Astrocyte of the spinal cord (primary cell): ENCODE measurements around the gene TTC4.

Source experiments
- DNase-seq: peaks from one replicate; pipeline ENCODE4 v3.0.0; 2011; ENCODE audit warnings: low read depth, low spot score
- H3K4me3 ChIP-seq: 2 replicates; pipeline ENCODE4 v1.5.1; 2011; ENCODE audit warnings: low read depth, mild to moderate bottlenecking, low read length, moderate library complexity
- in situ Hi-C: cut with HindIII; loops from 2 replicates; pipeline ENCODE4 v1.10.0; 2017; ENCODE audit warnings: low sequenced_read_pairs
- TF ChIP-seq, protein P1 (sequence below): IDR thresholded peaks from 2 replicates; pipeline ENCODE4 v1.5.1; 2012; ENCODE audit warnings: low read depth, mild to moderate bottlenecking, low read length, inconsistent platforms

TTC4 gene

DNA sequence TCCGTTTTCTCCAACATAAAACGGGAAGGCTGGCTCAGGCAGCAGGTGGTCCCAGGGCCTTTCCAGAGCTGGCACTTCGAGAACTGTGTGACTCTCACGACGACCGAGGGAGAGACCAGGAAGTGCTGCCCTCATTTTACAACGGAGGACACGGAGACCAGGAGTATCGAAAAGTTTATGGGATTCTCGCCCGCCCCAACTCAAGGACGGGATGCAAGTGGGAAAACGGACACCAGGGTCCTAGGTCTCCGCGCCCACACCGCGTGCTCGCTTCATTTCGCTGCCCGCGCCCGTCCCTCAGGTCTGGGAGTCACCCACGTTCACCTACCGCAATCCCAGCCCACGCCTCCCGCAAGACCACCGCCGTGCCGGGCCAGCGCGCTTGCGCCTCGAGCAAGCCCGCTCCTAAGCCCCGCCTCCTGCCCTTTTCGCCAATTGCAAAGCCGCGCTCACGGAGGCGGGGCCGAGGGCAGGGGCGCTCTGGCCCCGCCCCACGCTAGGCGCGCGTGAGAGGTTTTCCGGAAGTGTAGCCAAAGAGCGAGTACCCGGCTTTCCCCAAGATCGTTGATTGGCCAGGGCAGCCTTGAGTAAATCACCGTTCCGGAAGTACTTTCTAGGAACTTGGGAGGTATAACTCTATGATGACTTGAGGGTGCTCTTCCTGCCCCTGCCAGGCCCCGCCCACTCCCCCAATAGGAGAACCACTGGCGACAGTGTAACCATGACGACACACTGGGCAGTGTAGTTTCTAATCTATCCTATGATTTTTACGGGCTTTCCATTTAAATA lies 48.7 kb downstream of the TTC4 start, which contains the start of gene PARS2:
Gene PARS2 (minus strand): TSS at position 391 of the 789 bp plus-strand sequence. CDS start 5,362 bp downstream, outside the sequence.
- DNase-seq = peak; percentile 100
- in situ Hi-C loops = no loop called here
- peak within 1 kb of the TSS; percentile 84 for H3K4me3 ChIP-seq
- TF ChIP-seq, protein P1, sequence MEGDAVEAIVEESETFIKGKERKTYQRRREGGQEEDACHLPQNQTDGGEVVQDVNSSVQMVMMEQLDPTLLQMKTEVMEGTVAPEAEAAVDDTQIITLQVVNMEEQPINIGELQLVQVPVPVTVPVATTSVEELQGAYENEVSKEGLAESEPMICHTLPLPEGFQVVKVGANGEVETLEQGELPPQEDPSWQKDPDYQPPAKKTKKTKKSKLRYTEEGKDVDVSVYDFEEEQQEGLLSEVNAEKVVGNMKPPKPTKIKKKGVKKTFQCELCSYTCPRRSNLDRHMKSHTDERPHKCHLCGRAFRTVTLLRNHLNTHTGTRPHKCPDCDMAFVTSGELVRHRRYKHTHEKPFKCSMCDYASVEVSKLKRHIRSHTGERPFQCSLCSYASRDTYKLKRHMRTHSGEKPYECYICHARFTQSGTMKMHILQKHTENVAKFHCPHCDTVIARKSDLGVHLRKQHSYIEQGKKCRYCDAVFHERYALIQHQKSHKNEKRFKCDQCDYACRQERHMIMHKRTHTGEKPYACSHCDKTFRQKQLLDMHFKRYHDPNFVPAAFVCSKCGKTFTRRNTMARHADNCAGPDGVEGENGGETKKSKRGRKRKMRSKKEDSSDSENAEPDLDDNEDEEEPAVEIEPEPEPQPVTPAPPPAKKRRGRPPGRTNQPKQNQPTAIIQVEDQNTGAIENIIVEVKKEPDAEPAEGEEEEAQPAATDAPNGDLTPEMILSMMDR = no peak

DNA sequence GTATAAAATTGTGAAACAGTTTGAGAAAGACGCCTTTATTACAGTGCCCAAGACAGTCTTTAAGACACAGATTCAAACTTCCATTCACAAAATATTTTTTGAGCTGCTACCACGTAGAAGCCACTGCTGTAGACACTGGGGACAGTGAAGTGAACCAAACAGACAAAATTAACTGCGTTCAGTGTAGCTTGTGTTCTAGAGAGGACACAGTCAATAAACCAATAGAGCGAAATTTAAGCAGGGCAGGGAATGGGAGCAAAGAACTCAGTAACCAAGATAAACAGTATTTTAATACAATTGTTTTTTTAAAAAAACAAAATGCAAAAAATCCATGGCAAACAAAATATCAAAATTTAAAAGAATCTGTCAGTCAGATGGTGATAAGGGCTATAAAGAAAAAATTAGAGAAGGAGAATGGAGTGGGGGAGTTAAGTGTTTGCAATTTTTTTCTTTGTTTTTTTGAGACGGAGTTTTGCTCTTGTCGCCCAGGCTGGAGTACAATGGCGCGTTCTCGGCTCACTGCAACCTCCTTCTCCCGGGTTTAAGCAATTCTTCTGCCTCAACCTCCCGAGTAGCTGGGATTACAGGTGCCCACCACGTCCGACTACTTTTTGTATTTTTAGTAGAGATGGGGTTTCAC lies 49.4 kb downstream of the TTC4 start:
- in situ Hi-C loops = no loop called here
- TF ChIP-seq, protein P1 = no peak
- DNase-seq = no peak
- H3K4me3 ChIP-seq = peak overlapping the region; percentile 45

DNA sequence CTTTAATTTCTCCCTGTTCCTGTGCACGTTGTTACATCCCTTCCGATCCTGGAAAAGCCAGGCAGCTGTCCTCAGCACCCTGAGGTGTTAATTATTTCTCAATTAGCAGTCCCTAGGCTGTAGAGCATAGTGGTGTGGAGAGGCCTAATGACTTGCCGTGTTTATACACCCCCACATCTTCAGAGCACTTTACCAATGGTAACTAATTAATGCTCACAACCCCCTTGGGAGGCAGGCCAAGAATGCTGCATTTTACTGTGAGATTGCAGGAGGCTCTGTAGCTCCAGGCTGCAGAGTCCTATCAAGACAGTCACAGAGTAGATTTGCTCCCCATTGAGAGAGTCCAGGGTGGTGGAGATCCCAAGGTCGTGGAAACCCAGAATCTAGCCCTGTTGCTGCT lies 51.1 kb downstream of the TTC4 start:
- no peak overlapping the region for H3K4me3 ChIP-seq
- no peak for DNase-seq
- in situ Hi-C loops = no loop called here
- TF ChIP-seq, protein P1 = no peak

DNA sequence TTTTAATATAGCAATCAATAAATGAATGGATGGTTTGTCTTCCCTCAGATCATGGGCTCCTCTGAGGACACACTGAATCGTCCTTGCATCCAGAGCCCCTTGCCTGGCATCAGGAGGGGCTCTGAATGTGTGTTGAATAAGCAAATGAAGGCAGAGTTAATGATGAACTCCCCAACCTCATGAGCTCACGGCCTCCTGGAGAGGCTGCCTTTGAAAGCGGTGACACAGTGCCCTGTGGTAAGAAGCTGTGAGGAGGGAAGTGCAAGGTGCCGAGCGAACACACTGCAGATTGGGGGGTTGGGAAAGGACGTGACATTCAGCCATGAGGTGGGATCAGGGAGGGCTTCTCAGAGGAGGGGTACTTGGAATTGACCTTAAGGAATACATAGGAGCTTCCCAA lies 51.9 kb downstream of the TTC4 start:
- H3K4me3 ChIP-seq = no peak overlapping the region
- TF ChIP-seq, protein P1 = no peak
- no peak for DNase-seq
- in situ Hi-C loops = no loop called here

DNA sequence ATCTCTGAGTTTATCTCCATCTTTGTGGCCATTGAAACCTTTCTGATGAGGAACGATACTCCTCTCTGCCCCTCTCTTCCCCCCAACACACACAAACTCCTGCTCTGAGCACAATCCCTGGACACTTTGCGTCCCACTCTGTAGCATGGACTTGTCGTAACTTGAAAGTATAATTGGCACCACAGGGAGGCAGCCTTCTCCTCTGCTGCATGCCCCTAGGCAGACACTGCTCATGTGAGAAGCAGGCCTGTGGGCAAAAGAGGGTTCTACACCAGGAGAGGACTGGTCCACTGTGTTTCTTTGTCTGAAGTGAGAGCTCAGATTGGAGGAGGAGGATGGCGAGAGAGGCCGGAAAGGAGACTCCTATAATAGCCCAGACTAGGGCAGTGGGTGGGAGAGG lies 52.4 kb downstream of the TTC4 start:
- TF ChIP-seq, protein P1 = no peak

DNA sequence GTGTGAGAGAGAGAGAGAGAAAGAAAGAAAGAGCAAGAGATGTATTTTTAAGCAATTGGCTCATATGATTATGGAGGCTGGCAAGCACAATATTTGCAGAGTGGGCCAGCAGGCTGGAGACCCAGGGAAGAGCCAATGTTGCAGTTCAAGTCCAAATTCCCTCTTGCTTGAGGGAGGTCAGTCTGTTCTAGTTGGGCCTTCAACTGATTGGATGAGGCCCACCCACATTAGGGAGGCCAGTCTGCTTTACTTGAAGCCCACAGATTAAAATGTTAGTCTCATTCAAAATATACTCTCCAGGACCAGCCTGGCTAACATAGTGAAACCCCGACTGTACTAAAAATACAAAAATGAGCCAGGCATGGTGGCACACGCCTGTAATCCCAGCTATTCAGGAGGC lies 57.3 kb downstream of the TTC4 start:
- DNase-seq = no peak
- TF ChIP-seq, protein P1 = no peak
- no peak overlapping the region for H3K4me3 ChIP-seq
- in situ Hi-C loops = no loop called here

More for the DNA sequence above, 52.4 kb downstream of the TTC4 start:
- no peak for DNase-seq
- H3K4me3 ChIP-seq = no peak overlapping the region
- in situ Hi-C loops = no loop called here
